ENCODE measurements around the gene CIROP.

Gene CIROP

GRCh38 chr14:23130871-23131270, 26.1 kb upstream of the CIROP start:
- no peak for DNase-seq

GRCh38 chr14:23129759-23130316, 25.0 kb upstream of the CIROP start:
- DNase-seq = no peak

- DNase-seq = no peak
Observed at GRCh38 chr14:23128969-23129758, 24.4 kb upstream of the CIROP start.

GRCh38 chr14:23127861-23128260, 23.1 kb upstream of the CIROP start:
- DNase-seq = no peak

- DNase-seq = no peak
Observed at GRCh38 chr14:23126548-23127278, 21.9 kb upstream of the CIROP start.

- DNase-seq = no peak
Observed at GRCh38 chr14:23125933-23126524, 21.2 kb upstream of the CIROP start.

GRCh38 chr14:23125011-23125410, 20.2 kb upstream of the CIROP start:
- DNase-seq = no peak

- no peak for DNase-seq
Observed at GRCh38 chr14:23124337-23124954, 19.7 kb upstream of the CIROP start.

GRCh38 chr14:23123419-23123818, 18.6 kb upstream of the CIROP start:
- DNase-seq = no peak

GRCh38 chr14:23122086-23122485, 17.3 kb upstream of the CIROP start:
- DNase-seq = no peak

GRCh38 chr14:23121361-23121771, 16.6 kb upstream of the CIROP start:
- no peak for DNase-seq

- DNase-seq = no peak
Observed at GRCh38 chr14:23120541-23121251, 15.9 kb upstream of the CIROP start.

- no peak for DNase-seq
Observed at GRCh38 chr14:23119363-23120327, 14.9 kb upstream of the CIROP start.

- no peak for DNase-seq
Observed at GRCh38 chr14:23118506-23119362, 13.9 kb upstream of the CIROP start, which contains the start of gene CEBPE. TSS of gene CEBPE (minus strand) at chr14:23119255. CDS start at chr14:23119091, 164 bp downstream.

- DNase-seq = no peak
Observed at GRCh38 chr14:23117371-23118020, 12.7 kb upstream of the CIROP start.

GRCh38 chr14:23115918-23116317, 11.1 kb upstream of the CIROP start:
- DNase-seq = no peak

GRCh38 chr14:23115039-23115731, 10.4 kb upstream of the CIROP start:
- DNase-seq = no peak

- DNase-seq = no peak
Observed at GRCh38 chr14:23114669-23115038, 9.9 kb upstream of the CIROP start.

- no peak for DNase-seq
Observed at GRCh38 chr14:23114120-23114458, 9.3 kb upstream of the CIROP start.

Data from cortex of kidney (tissue), 1 donor.